Measurements from ENCODE around the gene RPL37.
"Not testable (repeated sequence)": the region's sequence is repeated elsewhere in the genome, so short reads cannot be mapped to it uniquely, and the experiment has no call there.

Gene RPL37

GRCh38 chr5:40834849-40835787, at the start of gene RPL37:
Gene RPL37 (minus strand): TSS chr5:40835222. CDS start chr5:40835185, 37 bp downstream.
- Mint-ChIP-seq H3K27ac (peak within 1 kb of the TSS; percentile 99), H3K9me3 (no peaks in the 10 kb centered on the region), H3K4me1 (peaks cover 59% of the 10 kb centered on the region), H3K27me3 (peaks cover 6% of the 10 kb centered on the region), H3K4me3 (peak within 1 kb of the TSS; percentile 97), H3K36me3 (peaks cover 44% of the 10 kb centered on the region)
- peak; percentile 95 for DNase-seq
- CTCF ChIA-PET, result no interaction called here

- H3K27ac Mint-ChIP-seq, CTCF ChIA-PET, H3K36me3 Mint-ChIP-seq, H3K9me3 Mint-ChIP-seq, H3K4me3 Mint-ChIP-seq, H3K4me1 Mint-ChIP-seq, DNase-seq: not testable (repeated sequence)
- H3K27me3 Mint-ChIP-seq, result peaks cover 28% of the 10 kb centered on the region
Observed at GRCh38 chr5:40883051-40883450, 48.0 kb upstream of the RPL37 start.

- no peak for DNase-seq
- no peaks in the 10 kb centered on the region for H3K36me3 Mint-ChIP-seq
- H3K4me1 Mint-ChIP-seq, result no peaks in the 10 kb centered on the region
- CTCF ChIA-PET, result no interaction called here
- H3K9me3 Mint-ChIP-seq, result peaks cover 4% of the 10 kb centered on the region
- H3K27ac Mint-ChIP-seq, result no peak overlapping the region
- H3K27me3 Mint-ChIP-seq, result peaks cover 28% of the 10 kb centered on the region
- no peak overlapping the region for H3K4me3 Mint-ChIP-seq
Observed at GRCh38 chr5:40882291-40882690, 47.3 kb upstream of the RPL37 start.

GRCh38 chr5:40879163-40879942, 44.3 kb upstream of the RPL37 start:
- no peak for DNase-seq
- Mint-ChIP-seq H3K27me3 (peaks cover 39% of the 10 kb centered on the region), H3K9me3 (peaks cover 7% of the 10 kb centered on the region), H3K4me3 (no peak overlapping the region), H3K27ac (no peak overlapping the region), H3K4me1 (no peaks in the 10 kb centered on the region), H3K36me3 (no peaks in the 10 kb centered on the region)
- CTCF ChIA-PET, result interaction anchor here (0.6 to 1.3 kb wide), 10 partner anchors 12 to 1166 kb away, joined by 3 to 6 read pairs (median 3); no protein-coding TSS in a partner anchor

- H3K27ac Mint-ChIP-seq, result no peak overlapping the region
- no peaks in the 10 kb centered on the region for H3K36me3 Mint-ChIP-seq
- CTCF ChIA-PET, result no interaction called here
- peaks cover 33% of the 10 kb centered on the region for H3K27me3 Mint-ChIP-seq
- no peaks in the 10 kb centered on the region for H3K4me1 Mint-ChIP-seq
- no peak for DNase-seq
- no peak overlapping the region for H3K4me3 Mint-ChIP-seq
- H3K9me3 Mint-ChIP-seq, result peaks cover 7% of the 10 kb centered on the region
Observed at GRCh38 chr5:40877371-40877988, 42.5 kb upstream of the RPL37 start.

- no peak for DNase-seq
- H3K36me3 Mint-ChIP-seq, result no peaks in the 10 kb centered on the region
- no peak overlapping the region for H3K4me3 Mint-ChIP-seq
- H3K9me3 Mint-ChIP-seq, result peaks cover 2% of the 10 kb centered on the region
- no peak overlapping the region for H3K27ac Mint-ChIP-seq
- H3K4me1 Mint-ChIP-seq, result no peaks in the 10 kb centered on the region
- CTCF ChIA-PET, result no interaction called here
- H3K27me3 Mint-ChIP-seq, result peaks cover 23% of the 10 kb centered on the region
Observed at GRCh38 chr5:40875958-40876357, 40.9 kb upstream of the RPL37 start.

GRCh38 chr5:40873286-40873880, 38.4 kb upstream of the RPL37 start:
- no peak for DNase-seq
- Mint-ChIP-seq H3K9me3 (peaks cover 2% of the 10 kb centered on the region), H3K27ac (no peak overlapping the region), H3K4me1 (no peaks in the 10 kb centered on the region), H3K4me3 (no peak overlapping the region), H3K36me3 (no peaks in the 10 kb centered on the region), H3K27me3 (peaks cover 18% of the 10 kb centered on the region)
- CTCF ChIA-PET, result no interaction called here

- H3K36me3 Mint-ChIP-seq, CTCF ChIA-PET, H3K9me3 Mint-ChIP-seq, DNase-seq, H3K27ac Mint-ChIP-seq, H3K4me1 Mint-ChIP-seq, H3K4me3 Mint-ChIP-seq: not testable (repeated sequence)
- H3K27me3 Mint-ChIP-seq, result peaks cover 18% of the 10 kb centered on the region
Observed at GRCh38 chr5:40872253-40872652, 37.2 kb upstream of the RPL37 start.

- Mint-ChIP-seq H3K27me3 (peaks cover 16% of the 10 kb centered on the region), H3K4me3 (no peak overlapping the region), H3K4me1 (no peaks in the 10 kb centered on the region), H3K27ac (no peak overlapping the region), H3K9me3 (no peaks in the 10 kb centered on the region), H3K36me3 (no peaks in the 10 kb centered on the region)
- CTCF ChIA-PET, result no interaction called here
- no peak for DNase-seq
Observed at GRCh38 chr5:40871177-40871576, 36.2 kb upstream of the RPL37 start.

- Mint-ChIP-seq H3K4me1 (no peaks in the 10 kb centered on the region), H3K36me3 (no peaks in the 10 kb centered on the region), H3K27me3 (peaks cover 5% of the 10 kb centered on the region), H3K27ac (no peak overlapping the region), H3K4me3 (no peak overlapping the region), H3K9me3 (peaks cover 4% of the 10 kb centered on the region)
- CTCF ChIA-PET, result no interaction called here
- DNase-seq, result no peak
Observed at GRCh38 chr5:40869384-40869783, 34.4 kb upstream of the RPL37 start.

- H3K4me1 Mint-ChIP-seq, result no peaks in the 10 kb centered on the region
Observed at GRCh38 chr5:40866844-40867243, 31.8 kb upstream of the RPL37 start.

GRCh38 chr5:40865004-40865403, 30.0 kb upstream of the RPL37 start:
- H3K4me3 Mint-ChIP-seq, H3K36me3 Mint-ChIP-seq, DNase-seq, H3K9me3 Mint-ChIP-seq, H3K27ac Mint-ChIP-seq, H3K27me3 Mint-ChIP-seq, H3K4me1 Mint-ChIP-seq, CTCF ChIA-PET: not testable (repeated sequence)

More at GRCh38 chr5:40866844-40867243, 31.8 kb upstream of the RPL37 start:
- Mint-ChIP-seq H3K4me3 (no peak overlapping the region), H3K27me3 (no peaks in the 10 kb centered on the region), H3K36me3 (no peaks in the 10 kb centered on the region), H3K9me3 (peaks cover 4% of the 10 kb centered on the region), H3K27ac (no peak overlapping the region)
- no peak for DNase-seq
- CTCF ChIA-PET, result interaction anchor here (0.8 to 0.9 kb wide), 2 partner anchors 12 to 1942 kb away, joined by 3 read pairs; no protein-coding TSS in a partner anchor

GRCh38 chr5:40860711-40861110, 25.7 kb upstream of the RPL37 start:
- Mint-ChIP-seq H3K4me3 (no peak overlapping the region), H3K4me1 (no peaks in the 10 kb centered on the region), H3K36me3 (peaks cover 1% of the 10 kb centered on the region), H3K9me3 (peaks cover 4% of the 10 kb centered on the region), H3K27ac (no peak overlapping the region), H3K27me3 (no peaks in the 10 kb centered on the region)
- no peak for DNase-seq
- CTCF ChIA-PET, result interaction anchor here (1.1 kb wide), 1 partner anchor 8 kb away, joined by 3 read pairs; no protein-coding TSS in a partner anchor

GRCh38 chr5:40853632-40854192, 18.7 kb upstream of the RPL37 start:
- H3K4me3 Mint-ChIP-seq, result no peak overlapping the region
- no peak overlapping the region for H3K27ac Mint-ChIP-seq
- no peaks in the 10 kb centered on the region for H3K27me3 Mint-ChIP-seq
- H3K36me3 Mint-ChIP-seq, result peaks cover 6% of the 10 kb centered on the region
- no peak for DNase-seq
- no peaks in the 10 kb centered on the region for H3K4me1 Mint-ChIP-seq
- CTCF ChIA-PET, result no interaction called here
- H3K9me3 Mint-ChIP-seq, result no peaks in the 10 kb centered on the region

All from activated naive CD4-positive, alpha-beta T cell treated with anti-CD3 and anti-CD28 coated beads, Interleukin-2, amount 10 ng/mL, durations not matched to agents 7 days and 5 days (primary cell).